ENCODE measurements around the gene MPV17L2. TPM values are rescaled to one million over a fixed set of nuclear protein-coding genes. Genes with fewer than 3 reads are reported as not detected.

Gene MPV17L2
- total and polyA plus RNA-seq, 10 of the 15 experiments (the other 5 are each of a cell fraction or from before 2014, with no cell fraction given): 5.1 to 57.2 (median 22.9) TPM

DNA sequence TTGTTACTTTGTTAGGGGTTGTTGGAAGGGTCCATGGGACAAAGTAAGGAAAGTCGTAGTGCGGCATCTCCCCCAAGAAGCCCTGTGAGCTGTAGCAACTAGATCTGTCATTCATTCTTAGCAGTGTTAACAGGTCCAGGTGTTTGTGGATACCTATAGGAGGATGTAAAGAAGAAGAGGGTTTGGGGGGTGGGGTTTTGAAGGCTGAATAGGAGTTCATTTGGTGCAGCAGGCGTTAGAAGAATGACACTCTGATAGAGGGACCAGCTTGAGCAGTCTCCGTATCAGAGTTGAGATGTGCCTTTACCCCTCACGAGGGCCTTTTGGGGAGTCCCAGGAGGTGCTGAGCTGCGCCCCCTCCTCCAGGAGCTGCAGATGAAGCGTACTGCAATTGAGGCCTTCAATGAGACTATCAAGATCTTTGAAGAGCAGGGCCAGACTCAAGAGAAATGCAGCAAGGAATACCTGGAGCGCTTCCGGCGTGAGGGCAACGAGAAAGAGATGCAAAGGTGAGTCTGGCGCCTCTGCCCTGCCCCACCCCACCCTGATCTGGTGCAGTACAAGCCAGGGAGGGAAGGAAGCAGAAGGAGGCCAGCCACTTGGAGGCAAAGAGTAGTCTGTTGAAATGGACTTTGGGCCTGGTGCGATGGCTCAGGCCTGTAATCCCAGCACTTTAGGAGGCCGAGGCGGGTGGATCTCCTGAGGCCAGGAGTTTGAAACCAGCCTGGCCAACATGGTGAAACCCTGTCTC is 27.0 kb upstream of the MPV17L2 start:
- ChIA-PET RAD21 (ENCODE audit: unreplicated experiment) (interaction anchor here (0.6 to 2.3 kb wide), 3 partner anchors 53 to 244 kb away, joined by 3 to 13 read pairs (median 3); no protein-coding TSS in a partner anchor), CTCF (interaction anchor here (0.7 to 3.2 kb wide), 3 partner anchors 14 to 103 kb away, joined by 4 to 21 read pairs (median 17); partner anchors contain the start of gene PIK3R2), SMC1A (ENCODE audit: uncharacterized antibody, unreplicated experiment) (interaction anchor here (0.7 to 1.5 kb wide), 3 partner anchors 13 to 55 kb away, joined by 3 to 5 read pairs (median 4); partner anchors contain the start of gene PIK3R2), POLR2A (interaction anchor here (0.5 to 0.7 kb wide), 4 partner anchors 53 to 86 kb away, joined by 3 to 4 read pairs (median 3); no protein-coding TSS in a partner anchor)
- intact Hi-C loops (cut with micrococcal nuclease; ENCODE audit: unreplicated experiment) (no loop called here), in situ Hi-C loops (cut with MboI) (no loop called here)
- Histone ChIP-seq H3K9ac (ENCODE audit: control insufficient read depth, insufficient read depth, low read length) (no peak overlapping the region), H3K4me1 (ENCODE audit: control insufficient read depth, insufficient read depth, low read length) (peaks cover 26% of the 10 kb centered on the region), H3K27ac (ENCODE audit: control insufficient read depth, insufficient read depth) (no peak overlapping the region), H3K27me3 (replicated peaks in 1 of 2; ENCODE audit: control insufficient read depth in 2 of 2, insufficient read depth in 2 of 2, low read length in 1 of 2) (no peaks in the 10 kb centered on the region), H3K4me3 (no peak overlapping the region), H3K9me3 (replicated peaks; ENCODE audit: control insufficient read depth, insufficient read depth, low read length) (no peaks in the 10 kb centered on the region), H3K4me2 (ENCODE audit: control insufficient read depth, insufficient read depth) (no peak overlapping the region), H4K20me1 (ENCODE audit: control insufficient read depth, insufficient read depth) (no peaks in the 10 kb centered on the region), H3K79me2 (ENCODE audit: control insufficient read depth, insufficient read depth, low read length) (no peaks in the 10 kb centered on the region; the same call in 1 of the 2 replicates), H3K36me3 (ENCODE audit: control insufficient read depth in 2 of 2, insufficient read depth in 2 of 2, low read length in 1 of 2) (peaks cover 7 to 10% of the 10 kb centered on the region in 2 experiments; a peak in 3 of 4 replicates), H2AFZ (ENCODE audit: control insufficient read depth, low read depth, low read length) (no peak overlapping the region)
- no peak for TF ChIP-seq CBX5 (IDR thresholded peaks at IDR 0.05; ENCODE audit: low read depth)
- TF ChIP-seq RB1 (IDR thresholded peaks at IDR 0.05; ENCODE audit: borderline replicate concordance): no peak
- FAIRE-seq: no peak
- over 99% methylated on average over 15 of the region's 15 CpGs for WGBS (ENCODE audit: insufficient coverage, insufficient replicate concordance, low lambda C conversion rate, missing lambda C conversion rate)
- no peak for DNase-seq (ENCODE audit: low read depth, low spot score)
- no TSS peak for BruUV-seq (replicated peaks)
- no peak for ATAC-seq

- Histone ChIP-seq H3K4me3 (no peak overlapping the region), H3K9me3 (replicated peaks; ENCODE audit: control insufficient read depth, insufficient read depth, low read length) (no peaks in the 10 kb centered on the region), H2AFZ (ENCODE audit: control insufficient read depth, low read depth, low read length) (no peak overlapping the region), H3K27me3 (replicated peaks in 1 of 2; ENCODE audit: control insufficient read depth in 2 of 2, insufficient read depth in 2 of 2, low read length in 1 of 2) (no peaks in the 10 kb centered on the region), H3K4me1 (ENCODE audit: control insufficient read depth, insufficient read depth, low read length) (peaks cover 33% of the 10 kb centered on the region), H3K79me2 (ENCODE audit: control insufficient read depth, insufficient read depth, low read length) (no peaks in the 10 kb centered on the region; the same call in 1 of the 2 replicates), H3K9ac (ENCODE audit: control insufficient read depth, insufficient read depth, low read length) (no peak overlapping the region), H3K4me2 (ENCODE audit: control insufficient read depth, insufficient read depth) (no peak overlapping the region), H3K36me3 (ENCODE audit: control insufficient read depth in 2 of 2, insufficient read depth in 2 of 2, low read length in 1 of 2) (peaks cover 4 to 8% of the 10 kb centered on the region in 2 experiments; a peak in 3 of 4 replicates), H4K20me1 (ENCODE audit: control insufficient read depth, insufficient read depth) (no peaks in the 10 kb centered on the region), H3K27ac (ENCODE audit: control insufficient read depth, insufficient read depth) (no peak overlapping the region)
- intact Hi-C loops (cut with micrococcal nuclease; ENCODE audit: unreplicated experiment): no loop called here
- ChIA-PET SMC1A (ENCODE audit: uncharacterized antibody, unreplicated experiment) (interaction anchor here (0.8 to 0.9 kb wide), 2 partner anchors 25 to 33 kb away, joined by 3 read pairs; no protein-coding TSS in a partner anchor), POLR2A (interaction anchor here (0.6 to 1.1 kb wide), 2 partner anchors 15 to 89 kb away, joined by 3 to 4 read pairs; no protein-coding TSS in a partner anchor), CTCF (interaction anchor here (1.1 to 3.2 kb wide), 4 partner anchors 15 to 104 kb away, joined by 5 to 21 read pairs (median 12); partner anchors contain the start of gene PIK3R2), RAD21 (ENCODE audit: unreplicated experiment) (interaction anchor here (1.5 to 2.3 kb wide), 3 partner anchors 15 to 104 kb away, joined by 3 to 13 read pairs (median 5); partner anchors contain the start of gene PIK3R2)
- WGBS (ENCODE audit: insufficient coverage, insufficient replicate concordance, low lambda C conversion rate, missing lambda C conversion rate): 91% methylated on average over 21 of the region's 21 CpGs
- DNase-seq (ENCODE audit: low read depth, low spot score) (no peak), FAIRE-seq (no peak), ATAC-seq (no peak)
- TF ChIP-seq RELA (IDR thresholded peaks at IDR 0.05; ENCODE audit: borderline replicate concordance, partially characterized antibody): no peak
- TF ChIP-seq TCF3 (IDR thresholded peaks at IDR 0.05; ENCODE audit: borderline replicate concordance, insufficient read depth, low read depth, low read length): no peak
- TF ChIP-seq BHLHE40 (IDR thresholded peaks at IDR 0.05; ENCODE audit: borderline replicate concordance in 1 of 2, low read depth in 2 of 2, low read length in 1 of 2): no peak
- TF ChIP-seq NFYB (IDR thresholded peaks at IDR 0.05; ENCODE audit: insufficient read depth, low read depth, low read length): no peak
- no peak for TF ChIP-seq SMC3 (IDR thresholded peaks at IDR 0.05; ENCODE audit: borderline replicate concordance, low read length)
- TF ChIP-seq STAT3 (IDR thresholded peaks at IDR 0.05; ENCODE audit: low read depth, low read length): no peak
- no peak for TF ChIP-seq ASH2L (IDR thresholded peaks at IDR 0.05; ENCODE audit: borderline replicate concordance, low read depth)
- TF ChIP-seq E2F8 (IDR thresholded peaks at IDR 0.05; ENCODE audit: low read depth, partially characterized antibody): no peak
- no peak for TF ChIP-seq ETV6 (conservative IDR thresholded peaks at IDR 0.05 in 1 of 2, IDR thresholded peaks at IDR 0.05 in 1 of 2; ENCODE audit: borderline replicate concordance in 1 of 2, low read depth in 1 of 2)
- no peak for TF ChIP-seq BACH1 (IDR thresholded peaks at IDR 0.05; ENCODE audit: borderline replicate concordance)
- no TSS peak for BruUV-seq (replicated peaks)
- in situ Hi-C loops (cut with MboI): no loop called here
Observed at GRCh38 chr19:18167011-18167410, 26.0 kb upstream of the MPV17L2 start.

All from GM12878 (cell line).